OCI-LY1 (cell line): ENCODE measurements around the gene CATSPER4.

ENCODE experiments used
- H2AFZ ChIP-seq: fragments of 200-600 bp; sonication (generic), shearing (Covaris generic); 2 replicates; pipeline ENCODE4 v1.6.0; 2014; ENCODE audit warnings: antibody characterized with exemption, mild to moderate bottlenecking, low read length
- H3F3A ChIP-seq: fragments of 200-600 bp; sonication (generic), shearing (Covaris generic); 2 replicates; pipeline ENCODE4 v1.6.0; 2014; ENCODE audit warnings: mild to moderate bottlenecking, antibody characterized with exemption, low read length, moderate library complexity; ENCODE audit not compliant: insufficient read depth
- H3K27ac ChIP-seq: fragments of 200-600 bp; sonication (generic); 2 replicates; pipeline ENCODE4 v1.5.1; 2014; ENCODE audit warnings: low read length, mixed run types, mild to moderate bottlenecking, low read depth; ENCODE audit not compliant: poor library complexity, severe bottlenecking
- H3K27me3 ChIP-seq: fragments of 200-600 bp; sonication (generic); 2 replicates; pipeline ENCODE4 v1.6.0; 2014; ENCODE audit warnings: antibody characterized with exemption, mild to moderate bottlenecking, low read length, moderate library complexity; ENCODE audit not compliant: insufficient read depth
- H3K36me3 ChIP-seq: fragments of 200-600 bp; sonication (generic); 2 replicates; pipeline ENCODE4 v1.6.1; 2014; ENCODE audit warnings: mild to moderate bottlenecking, antibody characterized with exemption, low read length, moderate library complexity, mixed read lengths; ENCODE audit not compliant: insufficient read depth
- H3K4me1 ChIP-seq: fragments of 200-600 bp; sonication (generic); 2 replicates; pipeline ENCODE4 v1.5.1; 2014; ENCODE audit warnings: mild to moderate bottlenecking, low read length, moderate library complexity; ENCODE audit not compliant: insufficient read depth, severe bottlenecking
- H3K4me2 ChIP-seq: fragments of 200-600 bp; sonication (generic), shearing (Covaris generic); 2 replicates; pipeline ENCODE4 v1.6.1; 2014; ENCODE audit warnings: low read length
- H3K4me3 ChIP-seq: fragments of 200-600 bp; sonication (generic); 2 replicates; pipeline ENCODE4 v1.5.1; 2014; ENCODE audit warnings: low read length, low read depth, mild to moderate bottlenecking, mixed read lengths; ENCODE audit not compliant: poor library complexity, severe bottlenecking
- H3K79me2 ChIP-seq: fragments of 200-600 bp; shearing (Covaris generic); 2 replicates; pipeline ENCODE4 v1.6.1; 2016; ENCODE audit warnings: mixed run types, low read length, mixed read lengths; ENCODE audit not compliant: insufficient read depth
- H3K9ac ChIP-seq: fragments of 200-600 bp; sonication (generic), shearing (Covaris generic); 2 replicates; pipeline ENCODE4 v1.6.1; 2014; ENCODE audit warnings: mild to moderate bottlenecking, low read length, mixed read lengths
- H3K9me2 ChIP-seq: fragments of 200-600 bp; sonication (generic), shearing (Covaris generic); 2 replicates; pipeline ENCODE4 v1.6.1; 2014; ENCODE audit warnings: low read depth, mild to moderate bottlenecking, low read length, mixed read lengths
- H3K9me3 ChIP-seq: fragments of 200-600 bp; shearing (Covaris generic); 2 replicates; pipeline ENCODE4 v1.6.1; 2014; ENCODE audit warnings: low read length, mixed read lengths
- H4K20me1 ChIP-seq: fragments of 200-600 bp; sonication (generic), shearing (Covaris generic); 2 replicates; pipeline ENCODE4 v1.6.0; 2016; ENCODE audit warnings: mild to moderate bottlenecking, low read length; ENCODE audit not compliant: insufficient read depth
- CTCF ChIP-seq: fragments of 200-600 bp; sonication (generic), shearing (Covaris generic); IDR thresholded peaks from 2 replicates; pipeline ENCODE4 v1.5.1; 2017; ENCODE audit warnings: mild to moderate bottlenecking, antibody characterized with exemption, low read length, moderate library complexity, mixed read lengths
- EZH2 ChIP-seq: fragments of 200-600 bp; sonication (generic), shearing (Covaris generic); IDR thresholded peaks from 2 replicates; pipeline ENCODE4 v1.8.0; 2017; ENCODE audit warnings: borderline replicate concordance, mixed run types, mild to moderate bottlenecking, antibody characterized with exemption, low read length, moderate library complexity, mixed read lengths

CATSPER4 gene

GRCh38 chr1:26164861-26165842 is 25.2 kb upstream of the CATSPER4 start:
- H3K79me2 ChIP-seq = no peaks in the 10 kb centered on the region
- H3F3A ChIP-seq = no peaks in the 10 kb centered on the region
- no peaks in the 10 kb centered on the region for H3K9me2 ChIP-seq
- no peak overlapping the region for H3K4me2 ChIP-seq
- no peaks in the 10 kb centered on the region for H4K20me1 ChIP-seq
- no peaks in the 10 kb centered on the region for H3K36me3 ChIP-seq
- no peak for TF ChIP-seq CTCF
- no peak for TF ChIP-seq EZH2
- H3K27ac ChIP-seq = no peak overlapping the region
- peaks cover 13% of the 10 kb centered on the region for H3K4me1 ChIP-seq
- H3K9ac ChIP-seq = no peak overlapping the region
- H2AFZ ChIP-seq = no peak overlapping the region
- peaks cover 7% of the 10 kb centered on the region; the same call in 1 of the 2 replicates for H3K27me3 ChIP-seq
- no peak overlapping the region for H3K4me3 ChIP-seq
- no peaks in the 10 kb centered on the region for H3K9me3 ChIP-seq

- Histone ChIP-seq H3K27ac (no peak overlapping the region), H3K4me2 (no peak overlapping the region), H3K36me3 (peaks cover 8% of the 10 kb centered on the region), H3F3A (no peaks in the 10 kb centered on the region), H3K4me3 (no peak overlapping the region), H3K9ac (no peak overlapping the region), H3K9me2 (no peaks in the 10 kb centered on the region), H3K4me1 (peaks cover 25% of the 10 kb centered on the region), H3K27me3 (peaks cover 3% of the 10 kb centered on the region; the same call in 1 of the 2 replicates), H3K9me3 (no peaks in the 10 kb centered on the region), H2AFZ (no peak overlapping the region), H4K20me1 (no peaks in the 10 kb centered on the region), H3K79me2 (no peaks in the 10 kb centered on the region)
- TF ChIP-seq EZH2 (no peak), CTCF (no peak)
Measured at GRCh38 chr1:26166719-26167281, 23.6 kb upstream of the CATSPER4 start.

GRCh38 chr1:26168410-26169197 is 21.8 kb upstream of the CATSPER4 start, which contains the start of gene C1orf232:
Gene C1orf232, minus strand, starts transcription at chr1:26168963. Its CDS starts 464 bp downstream, at chr1:26168499.
- Histone ChIP-seq H3K79me2 (no peaks in the 10 kb centered on the region), H3K27ac (no peak within 1 kb of the TSS), H4K20me1 (no peaks in the 10 kb centered on the region), H3K9ac (peak within 1 kb of the TSS; percentile 82), H3K36me3 (peaks cover 9% of the 10 kb centered on the region), H3F3A (no peaks in the 10 kb centered on the region), H3K4me2 (peak within 1 kb of the TSS; percentile 94), H3K9me2 (no peaks in the 10 kb centered on the region), H2AFZ (no peak within 1 kb of the TSS), H3K9me3 (no peaks in the 10 kb centered on the region), H3K4me1 (peaks cover 24% of the 10 kb centered on the region), H3K4me3 (peak within 1 kb of the TSS; percentile 79), H3K27me3 (peaks cover 1% of the 10 kb centered on the region; the same call in 1 of the 2 replicates)
- TF ChIP-seq EZH2 (no peak), CTCF (no peak)
